ENCODE data around the gene PUS3.
A peak's percentile ranks its signal among the peaks of the same experiment; 100 is the strongest.

Gene PUS3, protein sequence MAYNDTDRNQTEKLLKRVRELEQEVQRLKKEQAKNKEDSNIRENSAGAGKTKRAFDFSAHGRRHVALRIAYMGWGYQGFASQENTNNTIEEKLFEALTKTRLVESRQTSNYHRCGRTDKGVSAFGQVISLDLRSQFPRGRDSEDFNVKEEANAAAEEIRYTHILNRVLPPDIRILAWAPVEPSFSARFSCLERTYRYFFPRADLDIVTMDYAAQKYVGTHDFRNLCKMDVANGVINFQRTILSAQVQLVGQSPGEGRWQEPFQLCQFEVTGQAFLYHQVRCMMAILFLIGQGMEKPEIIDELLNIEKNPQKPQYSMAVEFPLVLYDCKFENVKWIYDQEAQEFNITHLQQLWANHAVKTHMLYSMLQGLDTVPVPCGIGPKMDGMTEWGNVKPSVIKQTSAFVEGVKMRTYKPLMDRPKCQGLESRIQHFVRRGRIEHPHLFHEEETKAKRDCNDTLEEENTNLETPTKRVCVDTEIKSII

DNA sequence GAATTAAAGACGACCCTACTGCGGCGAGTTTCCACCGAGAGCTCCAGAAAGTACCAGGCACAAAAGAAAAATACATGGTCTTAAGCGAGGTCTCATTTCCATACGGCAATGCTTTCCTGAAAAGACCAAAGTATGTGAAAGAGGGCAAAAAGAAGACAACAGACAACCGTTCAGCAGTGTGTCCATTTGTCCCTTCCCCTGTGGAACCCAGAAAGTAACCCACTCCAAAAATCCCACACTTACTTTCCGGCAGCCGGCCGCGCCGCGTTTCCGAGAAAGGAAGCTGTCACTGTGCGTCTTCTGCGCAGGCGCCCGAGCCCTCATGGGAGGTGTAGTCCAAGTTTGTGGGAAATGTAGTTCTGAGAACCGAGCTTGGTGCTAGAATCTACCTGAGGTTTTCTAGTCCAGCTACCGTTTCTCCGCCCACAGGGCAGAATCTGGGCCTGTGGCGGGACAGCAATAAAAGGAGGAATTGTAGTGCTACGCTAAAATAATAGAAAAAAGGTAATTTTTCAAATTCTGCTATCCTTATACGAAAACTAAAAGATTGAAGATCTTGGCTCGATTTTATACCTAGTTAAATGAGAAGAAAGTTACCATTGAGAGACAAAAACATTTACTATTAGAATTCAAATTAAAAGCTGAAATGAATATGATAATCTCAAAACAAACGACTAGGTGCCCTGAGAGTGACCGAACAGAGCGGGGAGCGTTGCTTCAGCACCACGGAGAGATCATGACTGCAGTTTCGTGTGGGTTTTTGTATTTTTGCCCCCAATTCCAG, at the start of gene PUS3:
Gene PUS3, minus strand, starts transcription at position 280 of the 784 bp plus-strand sequence. CDS start 6,922 bp downstream, outside the sequence.
- TF ChIP-seq, protein P1, sequence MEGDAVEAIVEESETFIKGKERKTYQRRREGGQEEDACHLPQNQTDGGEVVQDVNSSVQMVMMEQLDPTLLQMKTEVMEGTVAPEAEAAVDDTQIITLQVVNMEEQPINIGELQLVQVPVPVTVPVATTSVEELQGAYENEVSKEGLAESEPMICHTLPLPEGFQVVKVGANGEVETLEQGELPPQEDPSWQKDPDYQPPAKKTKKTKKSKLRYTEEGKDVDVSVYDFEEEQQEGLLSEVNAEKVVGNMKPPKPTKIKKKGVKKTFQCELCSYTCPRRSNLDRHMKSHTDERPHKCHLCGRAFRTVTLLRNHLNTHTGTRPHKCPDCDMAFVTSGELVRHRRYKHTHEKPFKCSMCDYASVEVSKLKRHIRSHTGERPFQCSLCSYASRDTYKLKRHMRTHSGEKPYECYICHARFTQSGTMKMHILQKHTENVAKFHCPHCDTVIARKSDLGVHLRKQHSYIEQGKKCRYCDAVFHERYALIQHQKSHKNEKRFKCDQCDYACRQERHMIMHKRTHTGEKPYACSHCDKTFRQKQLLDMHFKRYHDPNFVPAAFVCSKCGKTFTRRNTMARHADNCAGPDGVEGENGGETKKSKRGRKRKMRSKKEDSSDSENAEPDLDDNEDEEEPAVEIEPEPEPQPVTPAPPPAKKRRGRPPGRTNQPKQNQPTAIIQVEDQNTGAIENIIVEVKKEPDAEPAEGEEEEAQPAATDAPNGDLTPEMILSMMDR (conservative IDR thresholded peaks at IDR 0.05; ENCODE audit: low read depth, low read length) = no peak
- H3K4me2 ChIP-seq = peak within 1 kb of the TSS; percentile 66
- H3K27ac ChIP-seq = peak within 1 kb of the TSS; percentile 59
- peaks cover 6% of the 10 kb centered on the region; the same call in 1 of the 2 replicates for H3K79me2 ChIP-seq (ENCODE audit: insufficient read depth, low read depth)
- H3K27me3 ChIP-seq (ENCODE audit: insufficient read depth, low read depth) = no peaks in the 10 kb centered on the region
- no peaks in the 10 kb centered on the region for H4K20me1 ChIP-seq (ENCODE audit: insufficient read depth)
- no peak within 1 kb of the TSS for H3K4me3 ChIP-seq (IDR thresholded peaks at IDR 0.05; ENCODE audit: insufficient read depth, low read depth, low read length)
- H3K4me1 ChIP-seq (ENCODE audit: low read depth, poor library complexity, severe bottlenecking) = no peaks in the 10 kb centered on the region
- peak within 1 kb of the TSS; percentile 47; the same call in 1 of the 2 replicates for H2AFZ ChIP-seq (ENCODE audit: low read depth)
- peak within 1 kb of the TSS; percentile 63; the same call in 1 of the 2 replicates for H3K9ac ChIP-seq
- no peaks in the 10 kb centered on the region for H3K36me3 ChIP-seq (ENCODE audit: insufficient read depth)

DNA sequence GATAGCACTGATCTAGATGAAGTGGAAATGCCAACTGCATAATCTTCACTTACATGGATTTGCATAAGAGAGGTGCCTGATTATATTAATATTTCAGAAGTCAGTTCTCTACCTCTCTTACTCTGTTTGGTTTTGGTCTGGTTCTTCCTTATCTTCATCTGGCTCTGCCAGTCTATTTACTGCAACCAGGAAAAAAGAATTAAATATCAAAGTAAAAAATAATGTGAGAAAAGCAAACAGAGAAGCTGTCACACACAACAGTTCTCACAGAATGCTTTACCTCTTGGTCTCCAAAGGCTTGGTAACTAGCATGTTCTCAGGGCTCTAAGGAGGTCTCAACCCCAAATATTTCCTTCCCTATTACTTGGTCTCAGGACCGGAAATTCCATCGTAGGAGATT, 49.6 kb upstream of the PUS3 start:
- no peak overlapping the region for H3K4me2 ChIP-seq
- TF ChIP-seq, protein P1 (conservative IDR thresholded peaks at IDR 0.05; ENCODE audit: low read depth, low read length) = no peak
- no peaks in the 10 kb centered on the region for H3K4me1 ChIP-seq (ENCODE audit: low read depth, poor library complexity, severe bottlenecking)
- no peak overlapping the region for H3K27ac ChIP-seq
- H3K9ac ChIP-seq = no peak overlapping the region
- no peaks in the 10 kb centered on the region for H3K79me2 ChIP-seq (ENCODE audit: insufficient read depth, low read depth)
- no peaks in the 10 kb centered on the region for H3K36me3 ChIP-seq (ENCODE audit: insufficient read depth)
- no peak overlapping the region for H2AFZ ChIP-seq (ENCODE audit: low read depth)
- no peaks in the 10 kb centered on the region for H4K20me1 ChIP-seq (ENCODE audit: insufficient read depth)
- H3K27me3 ChIP-seq (ENCODE audit: insufficient read depth, low read depth) = no peaks in the 10 kb centered on the region
- H3K4me3 ChIP-seq (IDR thresholded peaks at IDR 0.05; ENCODE audit: insufficient read depth, low read depth, low read length) = no peak overlapping the region

DNA sequence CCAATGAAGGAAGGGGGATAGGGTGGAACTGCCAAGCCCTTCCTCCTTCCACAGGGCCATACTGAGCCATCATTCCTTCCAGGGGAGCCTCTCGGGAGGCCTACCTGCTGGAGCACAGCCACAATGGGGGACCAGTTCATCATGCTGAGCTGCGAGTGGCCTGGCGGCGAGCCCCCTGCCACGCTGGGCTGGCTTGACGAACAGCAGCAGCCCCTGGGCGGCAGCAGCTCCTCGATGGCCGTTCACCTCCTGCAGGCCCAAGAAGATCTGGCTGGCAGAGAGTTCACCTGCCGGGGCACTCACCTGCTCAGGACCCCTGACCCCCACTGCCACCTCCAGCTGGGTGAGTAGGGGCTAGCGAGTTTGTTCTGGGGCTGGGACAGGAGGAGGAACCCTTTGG, 48.7 kb upstream of the PUS3 start:
- Histone ChIP-seq H2AFZ (ENCODE audit: low read depth) (no peak overlapping the region), H3K9ac (no peak overlapping the region), H4K20me1 (ENCODE audit: insufficient read depth) (no peaks in the 10 kb centered on the region)

More for the DNA sequence above, 48.7 kb upstream of the PUS3 start:
- Histone ChIP-seq H3K27ac (no peak overlapping the region), H3K36me3 (ENCODE audit: insufficient read depth) (no peaks in the 10 kb centered on the region), H3K4me1 (ENCODE audit: low read depth, poor library complexity, severe bottlenecking) (no peaks in the 10 kb centered on the region), H3K79me2 (ENCODE audit: insufficient read depth, low read depth) (no peaks in the 10 kb centered on the region), H3K4me2 (no peak overlapping the region), H3K4me3 (IDR thresholded peaks at IDR 0.05; ENCODE audit: insufficient read depth, low read depth, low read length) (no peak overlapping the region), H3K27me3 (ENCODE audit: insufficient read depth, low read depth) (no peaks in the 10 kb centered on the region)
- TF ChIP-seq, protein P1 (conservative IDR thresholded peaks at IDR 0.05; ENCODE audit: low read depth, low read length) = no peak
